ENCODE measurements around the gene EEF1G.
"Not testable (repeated sequence)": the region's sequence is repeated elsewhere in the genome, so short reads cannot be mapped to it uniquely, and the experiment has no call there.

The EEF1G gene

DNA sequence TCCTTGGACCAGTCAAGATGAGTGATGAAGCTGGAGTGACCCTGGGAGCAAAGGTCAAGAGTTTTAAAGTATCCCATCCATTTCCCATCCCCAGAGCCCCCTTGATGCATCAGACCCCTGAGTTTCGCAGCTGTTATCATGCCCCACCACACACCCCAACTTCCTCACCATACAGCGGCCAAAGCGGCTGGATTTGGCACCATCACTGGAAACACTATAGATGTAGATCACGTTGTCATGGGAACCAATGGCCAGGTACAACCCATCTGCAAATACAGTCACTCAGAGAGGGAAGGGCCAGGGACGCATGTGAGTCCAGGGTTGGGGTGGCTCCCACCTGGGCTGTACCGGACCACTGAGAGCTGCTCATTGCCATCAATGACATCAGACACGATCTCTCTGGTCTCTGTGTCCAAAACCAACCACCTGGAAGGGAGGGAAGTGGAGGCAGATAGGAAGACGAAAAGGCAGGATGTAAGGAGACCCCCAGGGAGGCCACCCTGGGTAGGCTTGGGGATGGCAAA is 30.1 kb upstream of the EEF1G start:
- no peak for DNase-seq (ENCODE audit: low spot score)

DNA sequence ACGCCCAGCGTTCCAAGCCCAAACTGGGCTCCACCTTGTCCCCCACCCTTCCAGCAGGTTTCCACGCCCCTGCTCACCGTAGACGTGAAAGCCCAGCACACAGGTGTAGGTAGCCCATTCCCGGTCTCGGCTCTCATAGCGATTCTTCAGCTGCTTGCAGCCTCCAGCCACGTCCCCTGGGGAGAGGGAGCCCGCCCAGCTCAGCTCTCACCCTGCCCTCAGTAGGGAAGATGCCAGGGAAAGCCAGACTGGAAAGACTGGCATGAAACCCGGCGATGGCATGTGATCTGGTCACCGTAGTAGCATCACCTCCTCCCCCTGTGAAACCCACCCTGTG is 29.3 kb upstream of the EEF1G start:
- no peak for DNase-seq (ENCODE audit: low spot score)

DNA sequence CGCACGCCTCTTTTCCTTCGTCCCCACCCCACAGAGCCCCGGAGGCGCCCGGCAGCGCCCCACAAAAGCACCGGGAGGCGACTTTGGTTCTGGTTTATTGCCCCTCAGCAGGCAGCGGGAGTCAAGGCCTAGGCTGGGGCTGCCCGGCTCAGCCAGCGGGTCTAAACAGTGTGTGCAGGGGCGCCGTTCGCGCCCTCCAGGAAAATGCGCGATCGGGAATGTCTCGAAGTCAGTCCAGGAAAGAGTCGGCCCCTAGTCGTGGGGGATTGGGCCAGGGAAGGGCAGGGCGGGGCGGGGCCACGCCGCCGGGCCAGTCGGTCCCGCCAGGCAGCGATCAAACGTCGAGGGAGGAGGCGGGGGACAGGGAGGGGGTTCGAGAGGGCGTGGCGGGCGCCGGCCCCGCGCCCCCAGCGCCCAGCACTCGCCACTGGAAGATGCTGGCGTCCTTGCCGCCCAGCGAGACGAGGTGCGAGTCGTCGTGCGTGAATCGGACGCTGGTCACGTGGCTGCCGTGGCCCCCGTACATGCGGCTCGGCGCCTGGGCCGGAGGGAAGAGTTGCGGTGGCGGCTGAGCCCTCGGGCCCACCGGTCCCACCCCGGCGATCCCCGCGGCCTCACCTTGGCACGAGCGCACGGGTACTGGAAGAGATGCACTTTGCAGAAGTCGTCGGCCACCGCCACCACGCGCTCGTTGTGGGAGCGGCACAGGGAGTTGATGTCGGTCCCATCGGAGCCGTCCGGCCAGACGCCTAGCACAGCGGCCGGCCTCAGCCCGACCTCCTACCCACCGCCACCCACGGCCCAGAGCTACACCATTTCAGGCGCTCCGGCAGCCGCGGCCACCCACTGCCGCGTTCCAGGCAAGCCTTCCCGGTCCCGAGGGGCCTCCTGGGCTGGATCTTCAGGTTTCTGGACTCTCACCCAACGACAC is 28.7 kb upstream of the EEF1G start:
- no peak for DNase-seq (ENCODE audit: low spot score)

DNA sequence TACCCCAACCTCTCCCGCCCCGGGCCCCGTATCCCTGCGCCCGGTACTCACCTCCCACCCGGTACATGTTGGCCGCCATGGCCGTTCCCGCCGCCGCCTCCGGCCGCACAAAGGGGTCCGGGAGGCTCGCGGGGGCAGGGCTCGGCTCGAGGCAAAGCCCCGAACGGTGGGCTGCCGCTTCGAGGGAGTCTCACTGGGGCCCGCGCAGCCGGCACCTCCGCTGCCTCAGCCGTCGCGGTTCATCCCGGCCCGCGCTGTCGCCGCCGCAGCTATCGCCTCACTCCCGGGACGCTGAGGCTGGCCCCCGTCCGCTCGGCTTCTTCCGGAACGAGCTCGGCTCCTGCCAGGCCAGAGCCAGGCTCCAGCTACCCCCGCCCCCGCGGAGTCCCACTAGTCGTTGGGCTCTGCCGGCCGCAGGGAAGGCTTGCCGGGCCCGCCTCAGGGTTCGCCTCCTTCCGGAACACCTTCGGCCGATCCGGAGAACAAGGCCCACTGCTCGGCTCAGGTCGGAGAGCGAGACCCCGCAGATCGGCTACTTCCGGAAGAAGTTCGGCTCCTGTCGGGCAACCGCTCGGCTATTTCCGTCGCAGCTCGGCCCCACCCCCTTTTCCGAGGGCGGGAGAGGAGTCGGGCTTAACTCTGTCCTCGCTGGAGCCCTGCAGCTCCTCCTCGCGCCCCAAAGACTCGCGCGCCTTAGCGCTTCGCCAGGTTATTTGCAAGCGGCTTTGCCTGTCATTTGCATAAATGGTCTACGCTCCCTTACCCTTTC is 27.9 kb upstream of the EEF1G start, which contains the start of gene MTA2:
MTA2 (minus strand) TSS at position 494 of the 769 bp plus-strand sequence; CDS start at position 79, 415 bp downstream.
- peak; percentile 99 for DNase-seq (ENCODE audit: low spot score)

DNA sequence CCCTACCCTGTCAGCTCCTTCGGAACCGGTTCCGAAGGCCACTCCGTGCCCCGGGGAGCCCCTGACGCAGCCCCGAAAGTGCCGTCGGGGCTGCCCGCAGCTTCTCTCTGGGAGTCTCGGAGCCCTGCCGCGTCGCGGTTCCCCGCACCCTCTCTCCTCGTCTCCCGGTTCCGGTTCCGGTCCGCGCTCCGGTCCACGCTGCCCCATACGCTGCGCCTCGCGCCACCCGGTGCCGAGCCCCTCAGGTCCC is 27.4 kb upstream of the EEF1G start:
- DNase-seq (ENCODE audit: low spot score): peak; percentile 43

DNA sequence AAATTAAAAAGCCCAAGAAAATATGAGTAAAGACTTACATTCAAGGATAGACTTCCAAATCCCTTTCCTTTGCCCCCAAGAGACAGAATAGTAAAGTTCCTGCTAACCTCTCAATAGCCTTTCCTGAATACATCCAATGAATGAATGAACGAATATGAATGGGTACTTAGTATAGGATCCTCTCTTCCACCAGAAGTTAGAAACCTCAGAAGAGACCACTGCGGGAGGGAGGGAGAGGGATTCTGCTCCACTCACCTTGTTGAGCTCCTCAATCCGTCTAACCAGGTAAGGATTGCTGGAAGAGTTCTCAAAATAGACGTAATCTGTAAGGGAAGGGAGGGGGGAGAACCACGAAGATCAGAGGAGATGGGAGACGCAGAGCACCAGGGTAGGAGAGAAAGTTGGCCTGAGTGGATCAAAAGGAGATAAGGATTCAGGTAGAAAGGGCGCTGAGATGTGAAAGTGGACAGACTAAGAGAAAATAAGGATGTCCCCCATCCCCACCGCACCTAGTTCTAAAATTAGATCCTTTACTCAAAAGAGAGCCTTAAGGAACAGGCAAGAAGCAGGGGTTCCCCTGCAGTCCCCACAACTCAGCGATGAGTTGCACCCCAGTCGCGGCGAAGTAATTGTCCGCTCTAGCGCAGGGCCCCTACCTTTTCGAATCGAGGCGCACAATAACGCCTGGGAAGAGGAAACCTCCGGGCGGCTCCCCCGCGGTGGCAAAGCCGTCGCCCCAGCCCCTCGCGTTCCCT is 26.9 kb upstream of the EEF1G start:
- no peak for DNase-seq (ENCODE audit: low spot score)

DNA sequence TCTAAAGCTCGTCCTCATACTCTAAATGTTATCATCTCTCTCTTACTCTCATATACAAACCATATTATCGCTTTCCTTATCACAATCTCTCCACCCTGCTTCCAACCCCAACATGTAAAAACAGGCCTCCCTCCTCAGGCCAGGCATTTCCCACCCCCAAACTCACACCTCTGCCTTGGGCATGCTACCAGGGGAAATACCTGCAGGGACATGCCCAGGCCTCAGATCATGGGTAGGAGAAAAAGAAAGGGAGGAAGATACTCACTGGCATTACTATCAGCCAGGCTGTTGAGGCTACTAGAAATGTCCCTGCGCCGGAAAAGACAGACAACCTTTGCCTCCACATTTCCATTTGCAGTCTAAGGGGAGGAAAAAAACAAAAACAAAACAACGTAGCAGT is 26.2 kb upstream of the EEF1G start:
- no peak for DNase-seq (ENCODE audit: low spot score)

DNA sequence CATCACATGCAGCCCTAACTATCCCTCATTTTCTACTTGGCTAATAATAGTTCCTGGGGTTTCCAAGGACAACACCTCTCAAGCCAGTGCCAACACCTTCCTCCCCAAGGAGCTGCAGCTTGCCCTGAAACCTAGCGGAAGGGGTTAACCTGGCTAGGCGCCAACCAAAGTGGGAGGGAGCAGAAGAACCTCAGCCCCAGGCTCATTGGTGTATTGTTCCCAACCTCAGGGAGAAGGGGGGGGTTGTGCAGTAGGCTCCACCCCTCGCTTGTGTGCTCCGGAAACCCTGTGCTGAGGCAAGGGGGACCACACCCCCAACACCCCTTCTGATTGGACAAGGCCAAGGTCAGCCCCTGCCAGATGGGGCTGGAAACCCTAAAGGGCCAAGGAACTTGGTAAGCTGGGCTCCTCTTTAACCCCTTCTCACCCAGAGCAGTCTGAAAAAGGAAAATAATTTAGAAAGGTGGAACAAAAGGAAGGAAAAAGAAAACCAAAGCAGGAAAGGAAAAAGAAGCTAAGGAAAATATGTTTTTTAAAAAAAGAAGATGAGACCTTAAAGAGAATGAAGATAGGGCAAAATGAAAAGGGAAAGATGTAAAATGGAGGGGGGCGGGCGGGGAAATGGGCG is 25.5 kb upstream of the EEF1G start:
- DNase-seq (ENCODE audit: low spot score): peak; percentile 96

DNA sequence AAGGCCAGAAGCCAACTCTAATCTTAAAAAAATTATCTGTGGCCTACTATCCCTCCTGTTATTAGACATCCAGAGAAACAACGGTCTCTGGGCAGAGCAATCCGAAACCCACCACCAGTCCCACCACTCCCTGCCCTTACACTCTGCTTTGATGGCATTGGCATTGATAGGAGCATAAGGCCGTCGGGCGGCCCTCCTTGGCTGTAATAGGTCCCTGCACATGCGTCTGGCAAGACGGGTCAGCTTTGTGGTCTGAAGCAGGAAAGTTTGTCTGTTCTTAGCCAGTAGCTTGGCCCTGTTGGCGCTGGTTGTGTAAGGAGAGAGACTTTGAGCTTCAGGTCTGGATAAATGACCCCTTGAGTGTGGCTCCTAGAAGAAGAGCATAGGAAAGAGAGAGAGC is 21.4 kb upstream of the EEF1G start:
- DNase-seq (ENCODE audit: low spot score): no peak

DNA sequence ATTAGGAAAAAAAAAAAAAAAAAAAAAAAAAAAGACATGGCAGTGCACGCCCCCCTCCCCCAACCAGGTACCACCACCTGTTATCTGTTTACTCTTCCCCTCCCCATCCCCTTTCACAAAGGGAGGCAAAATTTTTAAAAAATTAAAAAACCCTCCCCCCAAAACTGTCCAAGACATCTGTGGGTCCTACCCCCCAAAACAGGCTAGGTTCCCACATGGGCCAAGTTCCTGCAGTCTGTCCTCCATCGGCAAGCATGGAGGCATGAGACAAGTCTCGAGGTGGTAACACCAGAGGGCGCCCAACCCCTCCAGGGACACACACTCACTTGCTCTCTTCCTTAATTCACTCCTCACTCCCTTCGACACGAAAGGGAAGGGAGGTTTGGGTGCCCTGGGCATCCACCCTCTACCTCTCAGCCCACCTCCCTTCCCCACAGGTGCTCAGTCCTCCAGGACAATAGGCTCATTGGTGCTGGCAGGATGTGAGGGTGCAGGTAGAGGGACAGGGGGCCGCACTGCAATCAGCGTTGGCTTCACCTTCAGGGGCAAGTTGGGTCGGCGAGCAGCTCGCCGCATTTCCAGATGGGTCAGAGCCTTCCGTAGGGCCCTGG is 19.8 kb upstream of the EEF1G start:
- peak; percentile 72 for DNase-seq (ENCODE audit: low spot score)

DNA sequence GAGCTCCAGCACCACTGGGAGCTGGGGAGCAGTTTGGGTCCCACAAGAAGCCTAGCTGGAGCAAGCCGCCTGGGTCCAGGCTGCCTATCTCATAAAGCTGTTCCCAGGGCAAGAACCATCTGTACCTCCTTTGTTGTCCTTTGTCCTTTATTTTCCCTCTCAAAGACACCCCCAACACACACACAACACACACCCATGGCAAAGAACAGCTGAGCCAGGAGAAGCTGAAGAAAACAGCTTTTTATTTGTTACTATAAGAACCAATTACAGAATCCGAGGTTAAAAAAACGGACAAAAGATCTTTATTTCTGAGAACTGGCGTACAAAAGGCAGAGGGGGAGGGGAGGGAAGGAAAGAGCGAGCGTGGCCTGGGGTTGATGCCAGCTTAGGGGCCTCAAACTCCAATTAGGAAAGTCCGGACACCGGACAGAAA is 19.3 kb upstream of the EEF1G start:
- no peak for DNase-seq (ENCODE audit: low spot score)

DNA sequence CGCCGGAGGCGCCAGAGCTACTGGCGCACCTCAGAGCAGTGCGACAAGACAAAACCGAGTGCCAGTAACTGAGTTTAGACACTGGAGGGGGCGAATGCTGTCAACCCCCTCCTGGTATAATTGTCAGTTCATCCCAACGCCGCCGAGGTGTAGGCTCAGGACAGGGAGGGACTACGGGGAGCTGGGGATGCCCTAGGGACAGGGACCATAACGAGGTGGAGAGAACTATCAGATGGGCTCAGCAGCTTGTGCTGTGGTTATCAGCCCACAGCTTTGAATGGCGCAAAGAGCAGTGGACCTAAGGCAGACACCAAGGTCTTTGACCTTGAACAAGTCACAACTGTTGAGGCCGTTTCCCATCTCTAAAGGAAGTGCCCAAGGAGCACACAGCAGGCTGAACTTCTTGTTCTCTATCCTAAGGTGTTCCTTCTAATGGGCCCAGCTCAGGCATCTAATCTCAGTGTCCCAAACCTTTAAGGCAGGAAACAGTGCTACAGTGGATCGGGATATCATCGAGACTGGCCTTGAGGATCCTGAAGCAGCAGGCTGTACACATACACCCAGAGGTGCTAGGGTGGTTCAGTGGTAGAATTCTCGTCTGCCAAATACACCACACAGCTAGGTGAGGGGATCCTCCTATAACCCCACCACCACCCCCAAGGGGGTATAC is 18.6 kb upstream of the EEF1G start:
- DNase-seq (ENCODE audit: low spot score): no peak

DNA sequence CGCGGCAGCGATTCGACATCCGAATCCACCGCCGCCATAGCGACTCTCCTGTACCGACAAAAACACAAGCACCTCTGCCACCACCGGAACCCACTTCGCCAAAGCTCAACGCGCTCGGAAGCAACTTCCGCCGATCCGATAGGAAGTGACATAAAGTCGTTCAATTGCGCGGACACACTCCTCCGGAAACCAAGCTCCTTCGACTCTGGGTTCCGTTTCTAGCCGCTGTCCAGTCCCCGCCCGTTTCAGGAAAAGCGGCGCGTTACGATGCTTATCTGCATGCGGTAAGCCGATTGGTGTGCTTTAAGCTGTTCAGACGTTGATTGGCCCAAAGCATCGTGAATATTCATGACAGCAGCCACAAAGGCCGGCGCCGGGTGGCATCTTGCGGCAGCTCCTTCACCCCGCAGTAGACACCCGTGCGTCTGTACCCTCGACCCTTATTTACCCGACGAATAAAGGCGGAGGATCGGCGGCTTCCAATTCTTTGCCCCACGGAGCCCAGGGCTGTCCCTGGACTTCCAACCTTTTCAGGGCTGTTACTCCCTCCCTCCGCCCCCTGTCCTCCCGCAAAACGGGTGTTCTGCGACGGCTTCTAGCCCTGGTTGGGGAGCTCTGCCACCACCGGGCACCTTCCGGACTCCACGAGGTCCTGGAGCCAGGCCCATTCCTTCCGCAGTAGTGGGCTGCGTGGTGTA is 17.9 kb upstream of the EEF1G start, which contains the start of gene TUT1:
TUT1 (minus strand) TSS at position 76 of the 698 bp plus-strand sequence; CDS start at position 38, 38 bp downstream.
- DNase-seq (ENCODE audit: low spot score): peak; percentile 99

DNA sequence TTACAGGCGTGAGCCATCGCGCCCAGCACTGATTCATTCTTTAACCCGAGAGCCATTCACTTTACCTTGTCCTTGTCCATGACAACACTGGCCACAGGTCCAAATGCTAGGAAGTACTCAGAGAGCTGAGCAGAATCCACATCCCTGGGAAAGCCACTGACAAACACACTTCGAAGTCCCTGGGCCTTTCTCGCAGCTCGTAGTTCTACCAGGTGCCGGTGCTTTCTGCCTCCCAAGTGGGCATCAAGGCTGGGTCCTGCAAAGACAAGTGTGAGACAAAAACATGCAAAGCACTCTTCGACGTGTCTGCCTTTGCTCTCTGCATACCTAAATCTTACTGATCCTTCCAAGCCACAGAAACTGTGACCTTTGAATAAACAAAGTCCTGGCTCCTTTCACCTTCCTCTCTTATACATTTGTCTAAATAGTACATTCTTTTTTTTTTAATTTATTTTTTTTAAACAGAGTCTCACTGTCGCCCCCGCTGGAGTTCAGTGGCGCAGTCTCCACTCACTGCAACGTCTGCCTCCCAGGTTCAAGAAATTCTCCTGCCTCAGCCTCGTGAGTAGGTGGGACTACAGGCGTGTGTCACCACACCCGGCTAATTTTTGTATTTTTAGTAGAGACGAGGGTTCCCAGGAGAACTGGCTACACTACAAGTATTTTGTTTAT is 15.4 kb upstream of the EEF1G start:
- DNase-seq (ENCODE audit: low spot score): peak; percentile 20

DNA sequence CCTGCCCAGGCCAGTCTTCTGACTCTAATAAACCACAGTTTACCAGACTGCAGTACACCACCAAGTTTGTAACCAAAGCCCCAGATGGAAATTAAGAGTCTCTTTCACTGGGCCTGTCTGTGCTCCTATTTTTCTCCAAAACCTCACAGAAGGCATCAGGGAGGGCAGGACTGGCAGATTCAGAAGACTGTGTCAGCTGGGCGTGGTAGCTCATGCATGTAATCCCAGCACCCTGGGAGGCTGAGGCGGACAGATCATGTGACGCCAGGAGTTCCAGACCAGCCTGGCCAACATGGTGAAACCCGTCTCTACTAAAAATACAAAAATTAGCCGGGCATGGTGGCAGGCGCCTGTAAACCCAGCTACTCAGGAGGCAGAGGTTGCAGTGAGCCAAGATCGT is 11.7 kb upstream of the EEF1G start:
- DNase-seq (ENCODE audit: low spot score): not testable (repeated sequence)

DNA sequence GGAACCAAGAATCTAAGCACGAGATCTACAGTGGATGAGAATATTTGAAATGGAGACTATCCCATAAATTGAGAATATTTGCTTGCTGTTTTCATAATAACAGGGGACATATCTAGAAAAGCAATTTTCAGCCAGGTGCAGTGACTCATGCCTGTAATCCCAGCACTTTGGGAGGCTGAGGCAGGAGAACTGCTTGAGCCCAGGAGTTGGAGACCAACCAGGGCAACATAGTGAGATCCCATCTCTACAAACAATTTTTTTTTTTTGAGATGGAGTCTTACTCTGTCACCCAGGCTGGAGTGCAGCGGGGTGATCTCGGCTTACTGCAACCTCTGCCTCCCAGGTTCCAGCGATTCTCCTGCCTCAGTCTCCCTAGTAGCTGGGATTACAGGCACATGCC is 8.0 kb upstream of the EEF1G start:
- DNase-seq (ENCODE audit: low spot score): not testable (repeated sequence)

DNA sequence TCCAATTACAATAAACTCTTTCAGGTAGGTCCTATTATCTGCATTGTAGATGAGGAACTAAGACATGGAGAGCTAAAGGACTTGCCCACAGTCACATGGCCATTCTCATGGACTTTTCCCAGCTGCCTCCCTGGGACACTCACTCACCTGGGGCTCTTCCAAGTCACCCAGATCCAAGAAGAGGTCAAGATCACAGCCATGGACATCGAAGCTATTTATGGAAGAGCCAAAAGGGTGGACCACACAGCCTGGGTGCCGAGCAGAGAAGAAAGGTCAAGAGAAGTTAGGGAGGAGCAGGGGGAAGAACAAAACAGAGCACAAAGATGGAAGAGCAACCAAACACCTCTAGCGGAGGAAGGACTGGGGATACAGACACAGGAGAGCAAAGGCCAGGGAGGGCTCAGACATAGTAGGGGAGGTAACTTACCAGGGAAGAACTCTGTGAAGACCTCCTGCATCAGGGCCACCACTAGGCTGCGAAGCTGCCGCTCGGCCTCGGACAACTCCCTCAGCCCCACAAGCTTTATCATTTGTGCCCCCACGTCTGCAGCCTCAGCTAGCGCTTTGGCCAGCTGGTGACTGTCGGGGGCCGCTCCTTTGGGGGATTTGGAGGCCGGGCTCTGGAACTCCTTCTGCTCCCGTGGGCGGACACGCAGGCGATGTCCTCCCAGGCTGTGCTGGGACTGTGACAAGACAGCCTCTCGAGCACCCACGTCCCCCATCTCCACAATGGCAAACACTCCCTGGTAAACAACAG is 7.4 kb upstream of the EEF1G start:
- DNase-seq (ENCODE audit: low spot score): no peak

DNA sequence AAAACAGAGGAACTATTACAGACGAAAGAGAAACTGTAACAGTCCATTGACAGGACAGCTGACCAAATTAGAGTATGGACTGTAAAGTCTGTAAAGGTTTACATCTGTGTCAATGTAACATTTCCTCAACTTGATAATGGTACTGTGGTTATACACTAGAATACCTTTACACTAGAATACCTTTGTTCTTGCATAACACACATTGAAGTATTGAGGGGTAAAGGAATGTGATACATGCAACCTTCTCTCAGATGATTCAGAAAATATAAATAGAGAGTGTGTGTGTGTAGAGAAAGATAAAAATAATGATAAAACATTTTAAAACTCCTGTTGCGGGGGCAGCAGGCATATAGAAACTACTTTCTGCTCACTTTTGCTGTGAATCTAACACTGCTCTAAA is 5.6 kb upstream of the EEF1G start:
- peak; percentile 65 for DNase-seq (ENCODE audit: low spot score)

DNA sequence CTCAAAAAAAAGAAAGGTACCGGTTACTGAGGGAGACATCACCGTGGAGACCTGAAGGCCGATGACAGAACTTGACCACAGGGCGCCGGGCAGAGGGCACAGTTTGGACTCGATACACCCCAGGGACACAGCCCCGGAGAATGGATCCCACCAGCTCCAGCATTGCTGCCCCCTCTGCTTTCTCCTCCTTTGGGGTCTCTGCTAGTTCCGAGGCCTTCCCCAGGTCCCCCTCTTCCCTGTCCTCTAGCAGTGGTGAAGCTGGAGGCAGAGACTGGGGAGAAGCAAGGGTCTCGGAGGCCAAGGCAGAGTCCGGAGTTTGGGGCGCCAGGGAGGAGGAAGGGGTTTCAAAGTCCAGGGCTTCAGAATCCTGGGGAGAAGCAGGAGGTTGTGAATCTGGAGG is 4.8 kb upstream of the EEF1G start:
- DNase-seq (ENCODE audit: low spot score): no peak
